ENCODE measurements around the gene SVBP.
A peak's percentile ranks its signal among the peaks of the same experiment; 100 is the strongest.

Gene SVBP

DNA sequence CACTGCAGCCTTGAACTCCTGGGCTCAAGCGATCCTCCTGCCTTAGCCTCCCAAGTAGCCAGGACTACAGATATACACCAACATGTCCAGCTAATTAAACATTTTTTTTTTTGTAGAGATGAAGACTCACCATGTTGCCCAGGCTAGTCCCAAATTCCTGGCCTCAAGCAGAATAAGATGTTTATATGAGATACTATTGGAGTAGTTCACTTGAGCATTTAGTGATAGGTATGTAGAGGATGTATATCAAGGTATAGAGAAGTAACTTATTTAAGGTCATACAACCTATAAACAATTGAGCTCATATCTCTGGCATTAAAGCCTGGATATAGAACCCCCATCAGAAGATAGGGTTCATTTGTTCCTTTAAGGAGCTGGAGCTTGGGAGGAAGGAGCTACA, 37.0 kb downstream of the SVBP start:
- TF ChIP-seq, protein P1, sequence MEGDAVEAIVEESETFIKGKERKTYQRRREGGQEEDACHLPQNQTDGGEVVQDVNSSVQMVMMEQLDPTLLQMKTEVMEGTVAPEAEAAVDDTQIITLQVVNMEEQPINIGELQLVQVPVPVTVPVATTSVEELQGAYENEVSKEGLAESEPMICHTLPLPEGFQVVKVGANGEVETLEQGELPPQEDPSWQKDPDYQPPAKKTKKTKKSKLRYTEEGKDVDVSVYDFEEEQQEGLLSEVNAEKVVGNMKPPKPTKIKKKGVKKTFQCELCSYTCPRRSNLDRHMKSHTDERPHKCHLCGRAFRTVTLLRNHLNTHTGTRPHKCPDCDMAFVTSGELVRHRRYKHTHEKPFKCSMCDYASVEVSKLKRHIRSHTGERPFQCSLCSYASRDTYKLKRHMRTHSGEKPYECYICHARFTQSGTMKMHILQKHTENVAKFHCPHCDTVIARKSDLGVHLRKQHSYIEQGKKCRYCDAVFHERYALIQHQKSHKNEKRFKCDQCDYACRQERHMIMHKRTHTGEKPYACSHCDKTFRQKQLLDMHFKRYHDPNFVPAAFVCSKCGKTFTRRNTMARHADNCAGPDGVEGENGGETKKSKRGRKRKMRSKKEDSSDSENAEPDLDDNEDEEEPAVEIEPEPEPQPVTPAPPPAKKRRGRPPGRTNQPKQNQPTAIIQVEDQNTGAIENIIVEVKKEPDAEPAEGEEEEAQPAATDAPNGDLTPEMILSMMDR (conservative IDR thresholded peaks at IDR 0.05), result no peak
- H3K27ac ChIP-seq, result no peak overlapping the region

DNA sequence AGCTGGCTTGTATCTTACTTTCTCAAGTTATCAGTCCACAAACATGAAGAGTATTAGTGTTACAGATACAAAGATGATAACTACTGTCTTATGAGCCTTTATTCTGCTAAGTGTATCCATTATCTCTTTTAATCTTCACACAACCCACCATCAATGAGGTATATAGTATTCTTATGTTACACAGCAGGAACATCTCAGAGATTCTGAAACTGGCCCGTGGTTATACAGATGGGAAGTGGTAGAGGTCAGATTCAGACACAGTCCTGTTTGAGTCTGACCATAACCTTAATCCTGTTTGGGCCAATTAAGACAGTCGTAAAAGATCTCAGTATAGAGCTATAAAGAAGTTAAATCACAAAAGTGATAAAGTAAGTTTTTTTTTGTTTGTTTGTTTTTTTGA, 37.5 kb downstream of the SVBP start:
- H3K27ac ChIP-seq, result no peak overlapping the region
- TF ChIP-seq, protein P1 (conservative IDR thresholded peaks at IDR 0.05), result no peak

DNA sequence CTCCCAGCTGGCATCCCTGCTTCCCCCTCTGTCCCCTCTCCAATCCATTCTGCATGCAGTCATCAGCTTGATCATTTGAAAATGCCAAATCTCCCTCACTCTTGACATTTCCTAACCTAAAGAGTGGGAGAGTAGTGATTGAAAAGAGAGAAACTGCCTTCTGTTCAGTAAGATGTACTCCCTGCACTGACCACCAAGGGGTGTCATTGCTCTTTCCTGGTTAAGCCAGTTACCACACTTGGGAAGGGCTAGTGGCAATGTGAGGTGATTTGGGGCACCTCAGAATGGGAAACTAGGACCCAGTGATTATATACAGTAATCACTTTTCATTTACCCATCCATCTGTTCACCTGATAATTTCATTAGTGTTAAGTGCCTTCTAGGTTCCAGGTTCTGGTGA, 39.3 kb downstream of the SVBP start:
- TF ChIP-seq, protein P1 (conservative IDR thresholded peaks at IDR 0.05), result peak; percentile 71
- H3K27ac ChIP-seq, result no peak overlapping the region

DNA sequence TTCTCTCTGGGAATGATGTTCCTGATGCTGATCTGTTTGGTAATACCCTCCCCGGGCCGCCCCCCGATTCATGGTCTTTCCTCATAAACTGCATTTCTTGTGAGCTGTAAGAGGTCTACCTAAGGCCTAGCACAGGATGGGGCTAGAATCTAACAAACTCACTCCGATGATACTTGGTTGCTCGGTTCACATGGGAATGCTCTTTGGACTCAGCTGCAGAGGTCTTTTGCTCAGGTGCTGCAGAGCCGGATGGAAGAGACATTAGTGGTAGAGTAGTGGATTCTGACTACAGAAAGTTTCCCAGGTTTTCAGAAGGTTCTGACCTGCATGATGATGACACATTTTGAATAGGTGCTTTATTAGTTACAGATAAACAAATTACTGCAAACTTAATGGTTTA, 40.7 kb downstream of the SVBP start:
- TF ChIP-seq, protein P1 (conservative IDR thresholded peaks at IDR 0.05), result no peak
- H3K27ac ChIP-seq, result no peak overlapping the region

DNA sequence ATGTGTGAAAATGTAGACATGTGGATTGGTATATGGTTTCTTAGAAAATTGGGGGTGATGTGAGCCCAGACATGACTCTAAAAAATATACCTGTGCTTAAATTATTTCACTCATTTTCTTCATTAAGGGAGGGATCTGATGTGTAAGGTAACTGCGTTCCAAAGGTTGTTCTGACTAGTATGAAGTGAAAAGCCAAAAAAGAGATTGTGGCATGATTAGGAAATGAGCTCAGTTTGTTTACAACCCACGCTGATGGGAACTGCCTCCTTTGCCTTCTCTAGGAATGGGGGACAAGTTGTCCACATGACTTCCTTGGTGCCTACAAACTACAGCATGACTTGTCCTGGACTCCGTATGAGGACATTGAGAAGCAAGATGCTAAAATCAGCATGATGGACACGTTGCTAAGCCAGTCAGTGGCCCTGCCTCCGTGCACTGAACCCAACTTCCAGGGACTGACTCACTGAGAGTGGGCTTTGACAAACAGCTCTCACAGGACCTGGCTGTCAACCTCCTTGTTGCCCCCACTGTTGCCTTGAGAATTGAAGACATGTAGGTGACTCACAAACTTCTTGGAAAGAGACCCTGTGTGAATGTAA, 42.2 kb downstream of the SVBP start:
- H3K27ac ChIP-seq, result no peak overlapping the region
- TF ChIP-seq, protein P1 (conservative IDR thresholded peaks at IDR 0.05), result no peak

DNA sequence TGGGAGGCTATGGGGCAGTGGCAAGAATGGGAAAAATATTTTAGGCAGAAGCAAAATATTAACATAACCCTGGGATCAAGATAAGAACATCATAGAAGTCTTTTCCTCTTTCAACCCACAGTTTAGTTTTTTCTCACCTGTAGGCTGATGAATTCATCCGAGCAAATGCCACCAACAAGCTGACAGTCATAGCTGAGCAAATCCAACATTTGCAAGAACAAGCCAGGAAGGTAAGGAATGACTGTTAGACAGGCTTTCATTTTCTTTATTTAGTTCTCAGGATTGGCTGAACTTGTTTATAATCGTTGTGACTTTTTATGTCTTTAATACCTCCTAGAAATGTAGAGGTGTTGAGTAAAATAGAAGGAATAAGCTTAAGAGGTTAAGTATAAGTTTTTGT, 43.8 kb downstream of the SVBP start:
- TF ChIP-seq, protein P1 (conservative IDR thresholded peaks at IDR 0.05), result no peak
- H3K27ac ChIP-seq, result no peak overlapping the region

DNA sequence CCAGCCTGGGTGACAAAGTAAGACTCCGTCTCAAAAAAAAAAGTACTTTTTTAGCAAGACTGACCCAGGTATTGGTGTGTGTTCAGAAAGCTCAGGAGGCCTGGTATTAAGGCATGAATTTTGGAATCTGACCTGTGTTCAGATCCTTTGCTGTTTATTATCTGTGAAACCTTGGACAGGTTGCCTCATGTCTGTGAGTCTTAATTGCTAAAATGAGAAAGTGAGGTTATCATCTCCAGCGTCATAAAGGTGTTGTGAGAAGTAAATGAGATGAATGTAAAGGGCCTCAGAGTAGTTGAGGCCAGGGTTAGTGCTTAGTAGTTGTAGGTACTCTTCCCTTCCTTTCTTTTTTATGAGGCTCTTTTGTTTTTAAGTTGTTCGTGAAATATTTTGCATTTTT, 47.4 kb downstream of the SVBP start:
- TF ChIP-seq, protein P1 (conservative IDR thresholded peaks at IDR 0.05), result no peak

More for the DNA sequence above, 47.4 kb downstream of the SVBP start:
- no peak overlapping the region for H3K27ac ChIP-seq

All from VCaP (cell line).